Colonic mucosa (tissue), 4 donors: ENCODE results near the gene HHEX. TPM values are rescaled to one million over a fixed set of nuclear protein-coding genes. Genes with fewer than 3 reads are reported as not detected.
"Not testable (repeated sequence)": the region's sequence is repeated elsewhere in the genome, so short reads cannot be mapped to it uniquely, and the experiment has no call there.

Experiments used
- DNase-seq: peaks from one replicate; pipeline ENCODE4 v3.0.0-alpha.2; 2020
- H3K27ac ChIP-seq: fragments of 200-600 bp; one replicate; pipeline ENCODE4 v1.8.0; 2021
- H3K27me3 ChIP-seq: fragments of 200-600 bp; one replicate; pipeline ENCODE4 v1.8.0; 2021
- H3K36me3 ChIP-seq: fragments of 200-600 bp; one replicate; pipeline ENCODE4 v1.8.0; 2021
- H3K4me1 ChIP-seq: fragments of 200-600 bp; one replicate; pipeline ENCODE4 v1.8.0; 2021; ENCODE audit warnings: mild to moderate bottlenecking
- H3K4me3 ChIP-seq: fragments of 200-600 bp; one replicate; pipeline ENCODE4 v1.8.0; 2021
- H3K9ac ChIP-seq, 2 donors: one replicate each; pipeline ENCODE4 v1.7.0; 2013; ENCODE audit warnings: control low read depth in 2 of 2, low read depth in 2 of 2, low read length in 2 of 2
- H3K9me3 ChIP-seq: fragments of 200-600 bp; one replicate; pipeline ENCODE4 v1.8.0; 2021
- intact Hi-C: fragments of 100-400 bp; cut with DNase I; formaldehyde crosslinking; loops from one replicate; pipeline ENCODE4 v1.14.1; 2022
- total RNA-seq, 2 donors: library from RNA; stranded (reverse); fragmentation: NEBNext Ultra II Directional in 1 of 2; extraction: Animal tissue kit (Norgen Biotek cat#: 25700) in 1 of 2; gene quantifications; one replicate each; pipeline ENCODE4 v1.2.1, GENCODE V29; 2021
- TF ChIP-seq, protein P1 (sequence below): fragments of 200-600 bp; IDR thresholded peaks from one replicate; pipeline ENCODE4 v1.8.0; 2022; ENCODE audit warnings: antibody characterized with exemption, mild to moderate bottlenecking
- donor health status: healthy.
- donor health status: DM: no; HTN: no; CAD: no.
- donor health status: DM: no; HTN: no; CAD: no.

The HHEX gene
- total RNA-seq, 2 donors from 2014 or later, result 2.1 to 7.1 TPM

DNA sequence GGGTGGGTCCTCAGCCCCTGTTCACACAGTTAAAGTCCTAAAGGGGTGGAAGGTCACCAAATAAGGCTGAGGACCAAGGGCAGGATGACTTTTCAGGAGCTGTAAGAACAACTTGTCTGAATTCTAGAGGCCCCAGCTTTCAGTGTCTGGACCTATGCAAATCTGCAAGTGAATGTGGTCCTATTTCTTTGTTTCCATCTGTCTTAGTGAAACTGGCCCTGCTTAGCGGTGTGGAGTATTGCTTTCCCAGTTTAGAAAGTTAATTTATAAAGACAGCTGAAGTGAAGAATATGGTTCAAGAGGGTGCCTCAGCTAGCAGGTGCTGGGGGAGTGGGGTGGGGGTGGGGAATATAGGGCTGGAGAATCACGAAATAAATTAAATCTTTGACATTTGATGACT is 40.1 kb downstream of the HHEX start:
- Histone ChIP-seq H3K27me3 (no peaks in the 10 kb centered on the region), H3K9ac (no peak overlapping the region), H3K9me3 (no peaks in the 10 kb centered on the region), H3K36me3 (no peaks in the 10 kb centered on the region), H3K4me1 (no peaks in the 10 kb centered on the region), H3K27ac (no peak overlapping the region), H3K4me3 (no peak overlapping the region)
- intact Hi-C loops, result no loop called here
- DNase-seq, result no peak
- TF ChIP-seq, protein P1, sequence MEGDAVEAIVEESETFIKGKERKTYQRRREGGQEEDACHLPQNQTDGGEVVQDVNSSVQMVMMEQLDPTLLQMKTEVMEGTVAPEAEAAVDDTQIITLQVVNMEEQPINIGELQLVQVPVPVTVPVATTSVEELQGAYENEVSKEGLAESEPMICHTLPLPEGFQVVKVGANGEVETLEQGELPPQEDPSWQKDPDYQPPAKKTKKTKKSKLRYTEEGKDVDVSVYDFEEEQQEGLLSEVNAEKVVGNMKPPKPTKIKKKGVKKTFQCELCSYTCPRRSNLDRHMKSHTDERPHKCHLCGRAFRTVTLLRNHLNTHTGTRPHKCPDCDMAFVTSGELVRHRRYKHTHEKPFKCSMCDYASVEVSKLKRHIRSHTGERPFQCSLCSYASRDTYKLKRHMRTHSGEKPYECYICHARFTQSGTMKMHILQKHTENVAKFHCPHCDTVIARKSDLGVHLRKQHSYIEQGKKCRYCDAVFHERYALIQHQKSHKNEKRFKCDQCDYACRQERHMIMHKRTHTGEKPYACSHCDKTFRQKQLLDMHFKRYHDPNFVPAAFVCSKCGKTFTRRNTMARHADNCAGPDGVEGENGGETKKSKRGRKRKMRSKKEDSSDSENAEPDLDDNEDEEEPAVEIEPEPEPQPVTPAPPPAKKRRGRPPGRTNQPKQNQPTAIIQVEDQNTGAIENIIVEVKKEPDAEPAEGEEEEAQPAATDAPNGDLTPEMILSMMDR, result no peak

GRCh38 chr10:92732958-92733357 is 43.2 kb downstream of the HHEX start:
- Histone ChIP-seq H3K36me3 (no peaks in the 10 kb centered on the region), H3K4me1 (no peaks in the 10 kb centered on the region), H3K9me3 (no peaks in the 10 kb centered on the region), H3K4me3 (no peak overlapping the region), H3K27ac (no peak overlapping the region), H3K27me3 (no peaks in the 10 kb centered on the region), H3K9ac (no peak overlapping the region)
- intact Hi-C loops, result no loop called here
- no peak for DNase-seq
- TF ChIP-seq, protein P1, result no peak

GRCh38 chr10:92734301-92734700 is 44.5 kb downstream of the HHEX start:
- intact Hi-C loops, result no loop called here
- Histone ChIP-seq H3K27ac (no peak overlapping the region), H3K9me3 (no peaks in the 10 kb centered on the region), H3K27me3 (no peaks in the 10 kb centered on the region), H3K4me3 (no peak overlapping the region), H3K36me3 (no peaks in the 10 kb centered on the region), H3K4me1 (no peaks in the 10 kb centered on the region), H3K9ac (no peak overlapping the region)
- TF ChIP-seq, protein P1, result no peak
- DNase-seq, result no peak

- no peaks in the 10 kb centered on the region for H3K4me1 ChIP-seq
- TF ChIP-seq, protein P1, result no peak
- H3K27ac ChIP-seq, result no peak overlapping the region
- DNase-seq, result no peak
- H3K9ac ChIP-seq, result no peak overlapping the region
- H3K27me3 ChIP-seq, result no peaks in the 10 kb centered on the region
- H3K36me3 ChIP-seq, result no peaks in the 10 kb centered on the region
- intact Hi-C loops, result no loop called here
- no peak overlapping the region for H3K4me3 ChIP-seq
- H3K9me3 ChIP-seq, result no peaks in the 10 kb centered on the region
These were observed 46.2 kb downstream of the HHEX start for GRCh38 chr10:92735938-92736337.

DNA sequence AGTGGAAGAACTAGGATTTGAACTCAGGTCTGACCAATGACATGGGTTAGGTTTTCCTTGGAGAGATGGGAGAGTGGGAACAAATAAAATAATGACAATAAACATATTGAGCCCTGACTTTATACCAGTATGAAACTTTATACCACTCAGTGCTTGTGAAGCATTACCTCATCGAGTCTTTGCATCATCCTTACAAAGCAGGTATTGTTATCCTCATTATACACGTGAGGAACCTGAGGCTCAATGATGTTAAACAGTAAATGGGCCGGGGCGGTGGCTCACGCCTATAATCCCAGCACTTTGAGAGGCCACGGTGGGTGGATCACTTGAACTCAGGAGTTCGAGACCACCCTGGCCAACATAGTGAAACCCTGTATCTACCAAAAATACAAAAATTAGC is 47.7 kb downstream of the HHEX start:
- H3K27me3 ChIP-seq, result no peaks in the 10 kb centered on the region
- DNase-seq, result no peak
- H3K36me3 ChIP-seq, result no peaks in the 10 kb centered on the region
- no peaks in the 10 kb centered on the region for H3K9me3 ChIP-seq
- no peaks in the 10 kb centered on the region for H3K4me1 ChIP-seq
- no peak overlapping the region for H3K9ac ChIP-seq
- H3K4me3 ChIP-seq, result no peak overlapping the region
- TF ChIP-seq, protein P1, result no peak
- intact Hi-C loops, result no loop called here
- no peak overlapping the region for H3K27ac ChIP-seq

GRCh38 chr10:92740762-92741161 is 51.0 kb downstream of the HHEX start:
- intact Hi-C loops, result no loop called here
- Histone ChIP-seq H3K36me3 (no peaks in the 10 kb centered on the region), H3K9ac (no peak overlapping the region), H3K9me3 (no peaks in the 10 kb centered on the region), H3K27me3 (no peaks in the 10 kb centered on the region), H3K27ac (no peak overlapping the region), H3K4me1 (no peaks in the 10 kb centered on the region), H3K4me3 (no peak overlapping the region)
- TF ChIP-seq, protein P1, result no peak
- DNase-seq, result no peak

- H3K36me3 ChIP-seq, H3K9ac ChIP-seq, H3K27me3 ChIP-seq, DNase-seq, intact Hi-C loops, H3K27ac ChIP-seq, H3K4me3 ChIP-seq, H3K4me1 ChIP-seq, H3K9me3 ChIP-seq: not testable (repeated sequence)
These were observed 52.0 kb downstream of the HHEX start for GRCh38 chr10:92741741-92742140.
